SIG-M5 treated with dmso at 0.1 percent for 504 hours (cell line): Measurements from ENCODE around the gene GPATCH2L.

ENCODE experiments used
- DNase-seq: peaks from one replicate; lab custom pipeline; 2025; ENCODE audit not compliant: unreplicated experiment; lab: John Stamatoyannopoulos, UW

The GPATCH2L gene

DNA sequence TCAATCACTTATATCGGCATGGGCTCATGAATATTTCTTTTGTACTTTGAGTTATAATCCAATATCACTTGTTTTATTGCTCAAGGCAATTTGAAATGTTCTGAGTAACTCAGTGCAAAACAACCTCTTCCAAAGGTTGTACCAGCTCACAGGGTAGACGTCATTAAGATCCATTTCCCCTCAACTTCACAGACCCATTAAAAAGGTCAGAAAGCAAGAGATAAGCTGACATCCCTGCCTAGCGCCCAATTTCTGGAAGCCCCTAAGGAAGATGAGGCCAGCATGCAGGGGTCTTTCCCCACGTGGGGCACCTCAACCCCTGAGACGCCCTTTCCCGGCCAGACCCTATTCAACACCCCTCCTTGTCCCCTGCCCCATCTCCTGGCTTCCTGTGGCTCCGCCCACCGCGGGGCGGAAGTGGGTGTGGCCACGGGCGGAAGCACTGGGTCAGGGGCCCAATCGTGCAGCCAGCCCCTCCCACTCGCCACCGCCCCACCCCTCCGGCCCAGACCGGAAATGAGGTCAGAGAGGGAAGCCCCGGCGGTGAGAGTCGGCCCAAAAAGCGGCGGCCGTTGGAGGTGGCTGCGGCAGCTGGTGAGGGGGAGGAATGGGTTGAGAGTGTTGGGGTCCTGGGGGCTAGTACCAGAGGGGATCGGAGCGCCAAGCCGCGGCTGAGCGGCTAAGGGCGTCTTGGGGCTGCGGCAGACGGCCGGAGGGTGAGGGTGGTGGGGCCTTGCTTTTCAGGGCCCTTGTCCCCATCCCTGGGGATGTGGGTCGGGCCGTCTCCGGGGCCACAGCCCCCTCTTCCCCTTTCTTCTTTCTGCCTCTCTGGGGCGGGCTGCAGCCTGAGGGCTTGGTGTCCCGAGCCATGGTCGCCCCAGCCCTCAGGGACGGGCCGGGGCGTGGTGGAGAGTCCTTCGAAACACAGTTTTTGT lies at the start of gene GPATCH2L:
TSS of gene GPATCH2L (plus strand) at position 525 of the 935 bp plus-strand sequence. CDS start 2,442 bp downstream, outside the sequence.
- DNase-seq = peak; percentile 77

DNA sequence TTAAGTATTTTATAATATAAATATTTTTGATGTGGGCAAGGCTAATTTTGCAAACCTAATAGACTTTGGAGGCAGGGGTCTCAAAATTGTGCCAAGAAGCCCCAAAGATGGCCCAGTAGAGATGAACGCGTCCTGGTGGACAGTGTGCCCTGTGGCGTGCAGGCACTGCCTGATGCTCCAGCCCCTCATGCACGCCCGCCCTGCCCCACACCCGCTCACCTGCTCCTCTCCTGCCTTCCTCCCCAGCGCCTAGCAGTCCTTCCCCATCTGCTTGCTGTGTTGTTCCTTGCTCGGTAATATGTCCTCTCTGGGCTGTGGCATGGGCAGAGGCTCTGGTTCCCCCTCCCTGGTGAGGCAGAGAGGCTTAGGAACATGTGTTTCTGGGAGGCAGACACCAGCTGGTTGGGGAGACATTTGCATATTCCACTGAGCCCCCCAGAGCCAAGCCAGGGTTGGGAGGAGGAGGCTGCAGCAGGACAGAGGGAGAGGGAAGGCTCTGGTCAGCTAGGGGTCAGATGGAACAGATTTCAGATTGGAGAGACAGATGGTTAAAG lies 46.8 kb upstream of the GPATCH2L start:
- DNase-seq = no peak

DNA sequence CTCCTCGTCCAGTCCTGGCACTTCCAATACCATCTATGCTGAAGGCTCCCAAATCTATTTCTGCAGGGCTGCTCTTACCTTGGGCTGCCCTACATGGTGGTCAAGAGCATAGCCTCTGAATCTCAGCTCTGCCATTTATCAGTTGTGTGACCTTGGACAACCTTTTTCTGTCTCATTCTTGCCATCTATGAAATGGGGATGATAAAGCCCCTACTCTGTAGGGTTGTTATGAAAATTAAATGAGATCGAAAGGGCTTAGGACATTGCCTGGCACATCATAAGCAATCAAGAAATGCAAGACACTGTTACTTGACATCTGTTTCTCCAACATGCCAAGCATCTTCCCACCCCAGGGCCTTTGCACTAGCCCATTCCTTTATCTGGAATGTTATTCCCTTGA lies 45.5 kb upstream of the GPATCH2L start:
- no peak for DNase-seq

DNA sequence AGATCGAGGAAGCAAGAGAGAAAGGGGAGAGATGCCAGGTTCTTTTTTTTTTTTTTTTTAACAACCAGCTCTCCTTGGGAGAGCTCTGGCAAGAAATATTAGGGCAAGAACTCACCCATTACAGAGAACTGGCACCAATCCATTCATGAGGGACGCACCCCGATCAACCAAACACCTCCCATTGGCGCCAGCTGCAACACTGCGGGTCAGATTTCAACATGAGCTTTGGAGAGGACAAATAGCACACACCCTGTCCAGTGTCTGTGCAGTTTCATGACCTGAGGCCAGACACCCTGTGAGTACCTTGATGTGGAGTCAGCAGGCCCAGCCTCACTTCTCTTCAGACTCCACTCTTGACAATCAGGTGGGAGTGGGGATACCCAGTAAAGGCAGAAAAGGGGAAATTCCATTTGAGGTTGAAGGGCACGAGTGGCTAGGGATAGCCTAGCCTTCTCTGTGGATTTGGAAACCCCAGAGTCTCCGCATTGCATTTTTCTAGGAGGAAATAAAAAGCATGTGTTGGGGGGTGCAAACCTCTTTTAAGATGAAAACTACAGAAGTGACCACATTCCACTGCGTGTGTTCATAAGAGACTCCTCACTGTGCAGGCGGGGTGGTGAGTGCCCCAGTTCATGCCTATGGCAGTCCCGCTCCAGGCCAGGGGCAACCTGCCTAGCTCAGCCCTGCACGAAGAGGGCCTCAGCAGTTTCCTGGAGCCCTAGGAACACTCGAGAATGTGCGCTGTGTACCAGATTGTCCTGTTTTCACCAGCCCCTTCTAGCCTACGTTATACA lies 42.4 kb upstream of the GPATCH2L start:
- DNase-seq = peak; percentile 15

DNA sequence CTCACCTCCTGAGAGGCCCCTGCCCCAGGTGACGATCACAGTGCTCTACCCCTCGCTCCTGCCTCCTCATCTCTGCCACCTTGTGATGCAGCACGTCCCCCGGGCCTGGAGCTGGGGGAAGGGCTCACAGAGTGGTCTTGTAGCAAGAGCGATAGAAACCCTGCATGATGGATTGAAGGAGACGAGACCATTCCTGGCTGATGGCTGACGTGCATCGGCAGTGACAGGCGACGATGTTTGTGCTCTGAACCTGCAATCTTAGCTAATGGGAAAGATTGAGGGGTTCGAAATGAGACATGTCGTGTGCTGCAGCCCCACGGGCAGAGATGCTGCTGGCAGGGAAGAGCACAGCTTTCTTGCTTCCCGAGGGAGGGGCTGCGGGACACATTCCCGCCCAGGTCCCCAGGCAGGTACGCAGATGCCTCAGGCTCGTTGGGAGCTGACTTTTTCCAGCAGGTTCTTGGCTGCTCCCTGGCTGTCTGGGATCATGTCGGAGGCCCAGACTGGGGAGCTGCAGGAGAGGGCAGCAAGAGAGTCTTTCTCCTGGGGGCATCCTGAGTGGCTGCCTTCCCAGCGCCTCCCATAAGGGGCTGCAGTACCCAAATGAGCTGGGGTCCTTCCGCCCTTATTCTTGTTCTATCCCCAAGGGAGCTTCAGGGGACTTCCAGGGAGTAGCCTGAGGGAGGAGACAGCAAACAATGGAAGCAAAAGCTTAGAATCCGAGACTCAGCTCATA lies 38.7 kb upstream of the GPATCH2L start:
- DNase-seq = no peak

GRCh38 chr14:76113691-76114090 lies 38.0 kb upstream of the GPATCH2L start:
- DNase-seq = no peak

DNA sequence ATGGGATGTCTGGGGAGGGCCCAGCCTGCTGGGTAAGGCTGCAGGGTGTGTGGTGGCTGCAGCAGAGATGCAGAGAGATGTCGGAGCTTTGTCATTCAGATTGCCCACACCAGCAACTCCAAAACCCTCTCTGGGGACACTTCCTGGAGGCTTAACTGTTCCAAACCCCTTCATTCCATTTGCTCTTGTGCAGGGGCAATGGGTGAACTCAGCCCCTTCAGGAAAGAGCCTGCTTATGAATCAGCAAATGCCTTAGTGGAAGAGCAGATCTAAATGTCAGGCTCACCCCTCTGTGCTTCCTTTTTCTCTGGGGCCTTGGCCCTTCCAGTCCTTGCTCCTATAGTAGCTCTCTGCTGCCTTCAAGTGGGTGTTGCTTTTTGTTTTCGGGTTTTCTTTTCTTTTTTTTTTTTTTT lies 36.7 kb upstream of the GPATCH2L start:
- no peak for DNase-seq

- DNase-seq = no peak
These were observed 33.8 kb upstream of the GPATCH2L start for GRCh38 chr14:76117789-76118484.

DNA sequence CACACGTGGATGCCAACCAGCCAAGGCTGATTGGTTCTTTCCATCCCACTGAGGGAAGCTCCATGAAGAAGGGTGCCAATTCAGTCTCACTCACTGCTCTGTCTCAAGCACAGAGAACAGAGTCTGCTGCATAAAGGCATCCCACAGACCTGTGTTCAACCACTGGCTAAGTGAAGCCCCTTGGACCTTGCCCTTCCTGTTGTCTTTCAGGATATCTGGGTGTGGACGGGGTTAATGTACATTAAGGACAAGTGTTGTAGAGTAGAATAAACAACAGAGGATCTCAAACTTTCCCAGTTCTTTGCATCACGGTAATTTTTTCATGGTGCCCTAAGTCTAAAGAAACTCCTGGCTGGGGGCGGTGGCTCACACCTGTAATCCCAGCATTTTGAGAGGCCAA lies 33.1 kb upstream of the GPATCH2L start:
- DNase-seq = no peak

GRCh38 chr14:76121089-76121748 lies 30.5 kb upstream of the GPATCH2L start:
- DNase-seq = no peak

- no peak for DNase-seq
These were observed 28.1 kb upstream of the GPATCH2L start for GRCh38 chr14:76123426-76124225.

DNA sequence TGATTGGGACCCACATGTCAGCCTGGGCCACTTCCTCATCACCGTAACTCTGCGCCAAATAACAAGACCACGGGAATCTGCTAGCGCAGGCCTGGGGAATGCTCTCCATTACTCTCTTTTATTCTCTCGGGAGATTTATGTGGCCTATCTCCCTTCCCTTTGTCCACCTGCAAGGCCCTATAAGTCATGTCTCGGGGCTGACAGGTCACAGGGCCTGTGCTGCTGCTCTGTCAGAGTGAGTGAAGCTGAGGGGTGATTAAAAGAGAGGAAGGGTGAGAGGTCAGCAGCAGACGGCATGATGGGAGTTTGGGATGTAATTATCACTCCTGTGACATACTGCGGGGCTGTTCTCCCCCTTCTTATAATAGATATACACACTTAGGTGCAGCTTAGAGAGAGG lies 26.2 kb upstream of the GPATCH2L start:
- DNase-seq = no peak

DNA sequence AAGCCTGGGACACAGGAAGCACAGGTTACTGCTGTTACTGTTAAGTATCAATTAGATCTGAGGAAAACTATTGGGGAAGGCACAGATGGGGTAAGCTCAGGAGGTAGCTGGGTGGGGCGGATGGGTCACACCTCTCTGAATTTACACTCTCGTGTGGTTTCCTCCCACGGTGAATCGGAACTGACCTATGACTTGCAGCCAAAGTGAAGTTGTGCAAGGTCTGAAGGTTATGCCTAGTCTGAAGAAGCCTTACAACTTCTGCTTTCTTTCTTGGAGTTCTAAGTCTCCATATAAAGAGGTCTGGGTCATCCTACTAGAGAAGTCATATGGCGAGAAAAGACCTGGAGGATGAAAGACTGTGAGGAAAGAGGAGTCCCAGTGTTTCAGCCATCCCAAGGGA lies 25.6 kb upstream of the GPATCH2L start:
- DNase-seq = peak; percentile 68

DNA sequence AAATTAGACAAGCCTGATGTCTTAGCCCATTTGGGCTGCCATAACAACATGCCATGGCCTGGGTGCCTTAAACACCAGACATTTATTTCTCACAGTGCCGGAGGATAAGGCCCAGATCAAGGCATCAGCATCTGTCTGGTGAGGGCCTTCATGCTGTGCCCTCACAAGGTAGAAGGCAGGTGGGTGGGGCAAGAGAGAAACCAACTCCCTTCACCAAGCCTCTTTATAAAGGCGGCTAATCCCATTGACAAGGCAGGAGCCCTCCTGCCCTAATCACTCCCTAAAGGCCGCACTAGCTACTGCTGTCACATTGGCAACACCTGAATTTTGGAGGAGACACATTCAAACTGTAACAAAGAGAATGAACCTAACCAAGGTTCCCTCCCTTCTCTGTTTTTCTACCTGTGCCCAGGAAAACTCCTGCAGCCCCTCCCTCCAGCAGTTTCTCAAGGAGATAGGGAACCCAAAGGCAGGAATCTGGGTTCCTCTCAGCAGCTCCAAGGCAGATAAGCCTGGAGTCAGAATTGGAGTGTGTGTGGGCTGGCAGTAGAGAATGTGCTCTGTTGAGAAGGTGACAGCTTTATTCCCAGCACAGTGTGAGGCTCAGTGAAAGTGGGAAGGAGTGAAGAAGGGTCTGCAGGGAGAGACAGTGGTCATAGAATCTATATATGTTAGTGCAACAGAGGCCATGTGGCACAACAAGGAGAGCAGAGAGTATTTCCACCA lies 21.7 kb upstream of the GPATCH2L start:
- no peak for DNase-seq

GRCh38 chr14:76131071-76131965 lies 20.4 kb upstream of the GPATCH2L start:
- DNase-seq = no peak

DNA sequence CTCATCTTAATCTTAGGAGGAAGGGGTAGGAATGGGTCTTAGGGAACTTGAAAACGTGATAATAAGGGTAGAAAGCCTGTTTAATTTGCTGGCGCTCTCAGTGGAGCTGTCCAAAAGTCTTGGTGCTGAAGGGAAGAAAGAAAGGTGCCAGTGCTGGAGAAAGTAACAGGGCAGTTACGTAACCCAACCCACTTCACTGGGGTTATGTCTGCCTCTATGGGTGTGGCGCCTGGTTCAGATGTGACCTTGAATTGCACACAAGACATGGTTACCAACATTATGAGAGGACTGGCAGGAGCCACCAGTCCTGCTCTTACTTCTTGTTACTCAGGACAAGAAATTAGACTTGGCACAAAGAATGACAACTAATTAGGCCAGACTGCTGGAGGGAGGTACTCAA lies 18.6 kb upstream of the GPATCH2L start:
- peak; percentile 69 for DNase-seq

- no peak for DNase-seq
These were observed 17.5 kb upstream of the GPATCH2L start for GRCh38 chr14:76134231-76134630.
